GM13976 (cell line): ENCODE measurements around the gene APOL6.

Source experiments
- DNase-seq: peaks from one replicate; pipeline ENCODE4 v3.0.0; 2012; ENCODE audit warnings: low spot score
- CTCF ChIP-seq: IDR thresholded peaks from 2 replicates; pipeline ENCODE4 v1.5.1; 2012; ENCODE audit warnings: borderline replicate concordance, mild to moderate bottlenecking; ENCODE audit not compliant: insufficient read depth; ENCODE audit errors: extremely low read depth, missing control alignments, control extremely low read depth
- in situ Hi-C: fragments of 300-500 bp; cut with MboI; formaldehyde crosslinking; loops from one replicate; pipeline ENCODE4 v1.12.0; 2022; ENCODE audit warnings: low sequenced_read_pairs, mixed read lengths, inconsistent platforms; ENCODE audit not compliant: unreplicated experiment

Gene APOL6

GRCh38 chr22:35642305-35642741, 5.9 kb upstream of the APOL6 start:
- DNase-seq = no peak
- no peak for TF ChIP-seq CTCF
- in situ Hi-C loops = no loop called here

- no peak for TF ChIP-seq CTCF
- no peak for DNase-seq
- in situ Hi-C loops = no loop called here
Observed at GRCh38 chr22:35643991-35644390, 4.3 kb upstream of the APOL6 start.

- DNase-seq = no peak
- in situ Hi-C loops = no loop called here
- no peak for TF ChIP-seq CTCF
Observed at GRCh38 chr22:35645646-35646045, 2.6 kb upstream of the APOL6 start.

- no peak for TF ChIP-seq CTCF
- DNase-seq = no peak
- in situ Hi-C loops = no loop called here
Observed at GRCh38 chr22:35649026-35649553, 844 bp downstream of the APOL6 start.

- TF ChIP-seq CTCF = no peak
- in situ Hi-C loops = no loop called here
Observed at GRCh38 chr22:35649636-35650250, 1.5 kb downstream of the APOL6 start.

GRCh38 chr22:35651085-35651484, 2.8 kb downstream of the APOL6 start:
- no peak for DNase-seq
- in situ Hi-C loops = no loop called here
- no peak for TF ChIP-seq CTCF

More at GRCh38 chr22:35649636-35650250, 1.5 kb downstream of the APOL6 start:
- no peak for DNase-seq
